ENCODE data around the gene KCTD7. TPM values are rescaled to one million over a fixed set of nuclear protein-coding genes. Genes with fewer than 3 reads are reported as not detected.

The KCTD7 gene
- total and polyA plus RNA-seq, 2 of the 4 experiments (the other 2 are of a cell fraction): 6.1 to 12.8 TPM

DNA sequence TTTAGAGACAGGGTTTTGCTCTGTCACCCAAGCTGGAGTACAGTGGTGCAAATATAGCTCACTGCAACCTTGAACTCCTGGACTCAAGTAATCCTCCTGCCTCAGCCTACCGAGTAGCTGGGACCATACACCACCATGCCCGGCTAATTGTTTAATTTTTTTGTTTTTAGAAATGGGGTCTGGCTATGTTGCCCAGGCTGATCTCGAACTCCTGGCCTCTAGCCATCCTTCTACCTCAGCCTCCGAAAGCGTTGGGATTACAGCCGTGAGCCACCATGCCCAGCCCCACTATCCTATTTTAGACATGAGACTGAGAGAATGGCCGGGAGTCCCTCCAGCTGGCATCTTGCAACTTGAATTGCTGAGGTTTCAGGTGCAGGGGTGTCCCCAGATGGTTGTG is 39.4 kb downstream of the KCTD7 start:
- H3K9ac ChIP-seq (ENCODE audit: low read depth, low read length): no peak overlapping the region
- no peak overlapping the region for H2BK15ac ChIP-seq (ENCODE audit: low read depth, low read length)
- DNase-seq (no peak), ATAC-seq (ENCODE audit: low read depth) (no peak)
- no peak overlapping the region for H3K18ac ChIP-seq (ENCODE audit: low read depth, low read length)
- H3K23ac ChIP-seq (ENCODE audit: low read depth, low read length): no peak overlapping the region
- no peak overlapping the region for H2BK20ac ChIP-seq (ENCODE audit: low read depth, low read length)
- H3K4me2 ChIP-seq (ENCODE audit: low read depth, low read length): no peak overlapping the region
- H3K4me1 ChIP-seq (ENCODE audit: control insufficient read depth, insufficient read depth, low read length): peaks cover under 1% of the 10 kb centered on the region
- dilution Hi-C loops (cut with HindIII; ENCODE audit: low sequenced_read_pairs, unreplicated experiment): no loop called here
- no peaks in the 10 kb centered on the region for H3K27me3 ChIP-seq (ENCODE audit: control insufficient read depth, insufficient read depth, low read length)
- no peaks in the 10 kb centered on the region for H3K9me3 ChIP-seq (ENCODE audit: control insufficient read depth, insufficient read depth, low read length)
- TF ChIP-seq CEBPB (IDR thresholded peaks at IDR 0.05; ENCODE audit: low read depth, low read length) (no peak), CHD1 (IDR thresholded peaks at IDR 0.05; ENCODE audit: low read depth, low read length) (no peak), MAFK (IDR thresholded peaks at IDR 0.05; ENCODE audit: low read depth, low read length) (no peak), MXI1 (IDR thresholded peaks at IDR 0.05; ENCODE audit: borderline replicate concordance, low read depth, low read length) (no peak), POLR2A (IDR thresholded peaks at IDR 0.05; ENCODE audit: low read depth, low read length) (no peak), SMC3 (IDR thresholded peaks at IDR 0.05; ENCODE audit: low read depth, low read length) (no peak), FOS (IDR thresholded peaks at IDR 0.05; ENCODE audit: low read depth, low read length) (no peak), RFX5 (IDR thresholded peaks at IDR 0.05; ENCODE audit: low read depth, low read length) (no peak)
- TF ChIP-seq, protein P1, sequence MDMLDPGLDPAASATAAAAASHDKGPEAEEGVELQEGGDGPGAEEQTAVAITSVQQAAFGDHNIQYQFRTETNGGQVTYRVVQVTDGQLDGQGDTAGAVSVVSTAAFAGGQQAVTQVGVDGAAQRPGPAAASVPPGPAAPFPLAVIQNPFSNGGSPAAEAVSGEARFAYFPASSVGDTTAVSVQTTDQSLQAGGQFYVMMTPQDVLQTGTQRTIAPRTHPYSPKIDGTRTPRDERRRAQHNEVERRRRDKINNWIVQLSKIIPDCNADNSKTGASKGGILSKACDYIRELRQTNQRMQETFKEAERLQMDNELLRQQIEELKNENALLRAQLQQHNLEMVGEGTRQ (IDR thresholded peaks at IDR 0.05; ENCODE audit: low read depth, low read length): no peak
- H2AFZ ChIP-seq (replicated peaks; ENCODE audit: low read length, poor library complexity): no peak overlapping the region
- no peak overlapping the region for H4K91ac ChIP-seq (ENCODE audit: insufficient read depth, low read depth, low read length)
- H2AK9ac ChIP-seq (replicated peaks; ENCODE audit: low read depth, low read length, poor library complexity): no peak overlapping the region
- WGBS, 2 experiments (ENCODE audit: extremely low coverage in 2 of 2, insufficient read length in 1 of 2): 93% methylated on average over 3 of the region's 7 CpGs; no CpG with 5 or more reads in 1 of the 2 experiments
- H3K79me1 ChIP-seq (ENCODE audit: low read depth in 1 of 2, low read length in 2 of 2): peaks cover 12 to 76% of the 10 kb centered on the region in 2 experiments
- H3K4me3 ChIP-seq (ENCODE audit: insufficient read depth, low read depth, low read length): no peak overlapping the region
- H2AK5ac ChIP-seq (ENCODE audit: low read depth, low read length): no peak overlapping the region
- H3K56ac ChIP-seq (ENCODE audit: extremely low read depth, insufficient read depth, low read length): no peak overlapping the region
- H2BK120ac ChIP-seq (ENCODE audit: low read depth, low read length): no peak overlapping the region
- no peak overlapping the region for H3K4ac ChIP-seq (ENCODE audit: low read depth, low read length)
- peaks cover 26% of the 10 kb centered on the region for H3K36me3 ChIP-seq (ENCODE audit: control insufficient read depth, insufficient read depth, low read length)
- peaks cover 11% of the 10 kb centered on the region for H3K9me1 ChIP-seq (ENCODE audit: insufficient read depth, low read length)
- no peak overlapping the region for H4K8ac ChIP-seq (ENCODE audit: low read depth in 2 of 2, low read length in 2 of 2)
- no peak overlapping the region for H4K5ac ChIP-seq (ENCODE audit: low read depth, low read length)
- BruUV-seq (replicated peaks): no TSS peak
- in situ Hi-C loops (cut with MboI; ENCODE audit: low sequenced_read_pairs): no loop called here
- no peak overlapping the region for H2BK5ac ChIP-seq (ENCODE audit: low read depth, low read length, poor library complexity, severe bottlenecking)
- ChIA-PET POLR2A (ENCODE audit: unreplicated experiment) (no interaction called here), CTCF (no interaction called here)
- intact Hi-C loops (cut with micrococcal nuclease): no loop called here
- H3K27ac ChIP-seq (ENCODE audit: insufficient read depth, low read length): no peak overlapping the region
- H3K14ac ChIP-seq (replicated peaks; ENCODE audit: low read depth, low read length): no peak overlapping the region
- H4K20me1 ChIP-seq (ENCODE audit: insufficient read depth, low read length): peaks cover 51% of the 10 kb centered on the region

All from IMR-90 (cell line).